ENCODE measurements around the gene NTRK3. TPM values are rescaled to one million over a fixed set of nuclear protein-coding genes. Genes with fewer than 3 reads are reported as not detected.

Gene NTRK3
- polyA plus RNA-seq, 1 donor (not counting 4 experiments of a cell fraction or from before 2014, with no cell fraction given) = not detected

DNA sequence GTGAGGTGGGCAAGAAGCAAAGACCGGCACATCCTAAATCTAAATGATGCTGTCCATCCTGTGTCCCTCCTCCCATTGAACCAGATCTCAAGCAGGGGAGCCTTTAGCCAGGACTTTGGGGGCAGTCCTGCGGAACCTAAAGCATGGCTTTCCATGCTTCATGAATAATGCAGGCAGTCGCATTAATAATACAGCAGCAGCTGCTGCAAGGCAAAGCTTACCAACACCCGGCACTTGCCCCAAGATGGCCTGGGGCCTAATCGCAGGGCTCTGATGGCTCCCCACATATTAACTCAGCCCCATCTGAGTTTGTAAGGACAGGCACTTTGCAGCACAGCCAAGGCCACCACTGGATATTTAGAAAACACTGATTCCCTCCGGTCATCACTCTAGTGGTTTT is 114.4 kb downstream of the NTRK3 start:
- dilution Hi-C loops (cut with MboI; ENCODE audit: extremely low pct_ligation_motif_present, low sequenced_read_pairs) = no loop called here
- no peaks in the 10 kb centered on the region for H3K27me3 ChIP-seq (ENCODE audit: control insufficient read depth, extremely low read depth, insufficient read depth, low read length)
- no peak for TF ChIP-seq EZH2 (IDR thresholded peaks at IDR 0.05; ENCODE audit: low read length)
- no peaks in the 10 kb centered on the region for H3K79me2 ChIP-seq (ENCODE audit: control insufficient read depth, insufficient read depth, low read length)
- no peaks in the 10 kb centered on the region for H4K20me1 ChIP-seq (ENCODE audit: control insufficient read depth, extremely low read depth, insufficient read depth, low read length)
- H3K4me1 ChIP-seq (ENCODE audit: control insufficient read depth, extremely low read depth, insufficient read depth, low read length) = no peaks in the 10 kb centered on the region
- no peaks in the 10 kb centered on the region for H3K9me3 ChIP-seq (ENCODE audit: control insufficient read depth, low read depth, low read length)
- H3K27ac ChIP-seq (ENCODE audit: control insufficient read depth, insufficient read depth, low read length) = no peak overlapping the region
- DNase-seq (ENCODE audit: low read depth, low spot score) (no peak), FAIRE-seq (no peak)
- H3K36me3 ChIP-seq (ENCODE audit: control insufficient read depth in 2 of 2, extremely low read depth in 1 of 2, insufficient read depth in 2 of 2, low read length in 2 of 2) = no peaks in the 10 kb centered on the region
- H3K9ac ChIP-seq (ENCODE audit: control insufficient read depth, extremely low read depth, insufficient read depth, low read length) = no peak overlapping the region
- no peak overlapping the region for H3K4me3 ChIP-seq (ENCODE audit: control insufficient read depth in 2 of 3, extremely low read depth in 1 of 3, insufficient read depth in 2 of 3, low read depth in 1 of 3, low read length in 3 of 3)
- no peaks in the 10 kb centered on the region for H3K9me1 ChIP-seq (ENCODE audit: control insufficient read depth, extremely low read depth, insufficient read depth, low read length)
- H2AFZ ChIP-seq (ENCODE audit: control insufficient read depth, low read length) = no peak overlapping the region
- H3K4me2 ChIP-seq (ENCODE audit: control insufficient read depth, extremely low read depth, insufficient read depth, low read depth, low read length) = no peak overlapping the region

DNA sequence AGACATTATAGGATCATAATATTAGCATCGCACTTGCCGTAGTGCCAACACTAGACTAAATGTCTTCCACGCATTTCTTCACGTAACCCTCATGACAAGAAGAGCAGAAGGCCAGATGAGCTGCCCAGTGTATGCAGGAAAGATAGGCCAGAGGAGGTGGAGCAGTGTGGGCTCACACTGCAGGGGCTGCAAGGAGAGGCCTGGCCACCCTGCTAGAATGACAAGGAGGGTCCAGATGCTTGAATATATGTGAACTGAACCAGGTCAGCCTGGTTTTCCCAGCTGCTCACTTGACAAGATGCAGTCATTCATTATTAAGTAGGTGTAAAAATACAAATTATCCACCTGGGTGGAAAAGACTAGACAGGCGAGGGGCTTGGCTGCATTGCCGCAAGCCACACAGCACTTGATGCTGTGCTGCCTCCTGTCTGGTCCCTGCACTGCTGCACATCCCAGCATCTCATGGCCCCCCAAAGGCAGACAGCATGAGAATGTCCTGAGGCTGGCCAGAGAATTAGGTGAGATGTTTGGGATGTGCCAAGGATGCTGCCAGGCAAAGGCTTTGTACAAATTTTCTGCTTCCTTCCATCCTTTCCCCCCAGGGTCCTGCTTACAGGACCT is 115.2 kb downstream of the NTRK3 start:
- Histone ChIP-seq H3K9ac (ENCODE audit: control insufficient read depth, extremely low read depth, insufficient read depth, low read length) (no peak overlapping the region), H3K36me3 (ENCODE audit: control insufficient read depth in 2 of 2, extremely low read depth in 1 of 2, insufficient read depth in 2 of 2, low read length in 2 of 2) (no peaks in the 10 kb centered on the region), H3K27me3 (ENCODE audit: control insufficient read depth, extremely low read depth, insufficient read depth, low read length) (no peaks in the 10 kb centered on the region), H3K9me1 (ENCODE audit: control insufficient read depth, extremely low read depth, insufficient read depth, low read length) (no peaks in the 10 kb centered on the region), H3K27ac (ENCODE audit: control insufficient read depth, insufficient read depth, low read length) (no peak overlapping the region), H3K79me2 (ENCODE audit: control insufficient read depth, insufficient read depth, low read length) (no peaks in the 10 kb centered on the region), H3K4me3 (ENCODE audit: control insufficient read depth in 2 of 3, extremely low read depth in 1 of 3, insufficient read depth in 2 of 3, low read depth in 1 of 3, low read length in 3 of 3) (no peak overlapping the region), H3K9me3 (ENCODE audit: control insufficient read depth, low read depth, low read length) (no peaks in the 10 kb centered on the region), H2AFZ (ENCODE audit: control insufficient read depth, low read length) (no peak overlapping the region), H3K4me2 (ENCODE audit: control insufficient read depth, extremely low read depth, insufficient read depth, low read depth, low read length) (no peak overlapping the region), H3K4me1 (ENCODE audit: control insufficient read depth, extremely low read depth, insufficient read depth, low read length) (no peaks in the 10 kb centered on the region), H4K20me1 (ENCODE audit: control insufficient read depth, extremely low read depth, insufficient read depth, low read length) (no peaks in the 10 kb centered on the region)
- TF ChIP-seq EZH2 (IDR thresholded peaks at IDR 0.05; ENCODE audit: low read length) = no peak
- TF ChIP-seq, protein P1, sequence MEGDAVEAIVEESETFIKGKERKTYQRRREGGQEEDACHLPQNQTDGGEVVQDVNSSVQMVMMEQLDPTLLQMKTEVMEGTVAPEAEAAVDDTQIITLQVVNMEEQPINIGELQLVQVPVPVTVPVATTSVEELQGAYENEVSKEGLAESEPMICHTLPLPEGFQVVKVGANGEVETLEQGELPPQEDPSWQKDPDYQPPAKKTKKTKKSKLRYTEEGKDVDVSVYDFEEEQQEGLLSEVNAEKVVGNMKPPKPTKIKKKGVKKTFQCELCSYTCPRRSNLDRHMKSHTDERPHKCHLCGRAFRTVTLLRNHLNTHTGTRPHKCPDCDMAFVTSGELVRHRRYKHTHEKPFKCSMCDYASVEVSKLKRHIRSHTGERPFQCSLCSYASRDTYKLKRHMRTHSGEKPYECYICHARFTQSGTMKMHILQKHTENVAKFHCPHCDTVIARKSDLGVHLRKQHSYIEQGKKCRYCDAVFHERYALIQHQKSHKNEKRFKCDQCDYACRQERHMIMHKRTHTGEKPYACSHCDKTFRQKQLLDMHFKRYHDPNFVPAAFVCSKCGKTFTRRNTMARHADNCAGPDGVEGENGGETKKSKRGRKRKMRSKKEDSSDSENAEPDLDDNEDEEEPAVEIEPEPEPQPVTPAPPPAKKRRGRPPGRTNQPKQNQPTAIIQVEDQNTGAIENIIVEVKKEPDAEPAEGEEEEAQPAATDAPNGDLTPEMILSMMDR (optimal IDR thresholded peaks at IDR 0.05 in 1 of 3, IDR thresholded peaks at IDR 0.05 in 1 of 3, conservative IDR thresholded peaks at IDR 0.05 in 1 of 3; ENCODE audit: extremely low read depth in 1 of 3, insufficient read depth in 2 of 3, low read length in 3 of 3) = no peak
- dilution Hi-C loops (cut with MboI; ENCODE audit: extremely low pct_ligation_motif_present, low sequenced_read_pairs) = no loop called here
- DNase-seq (ENCODE audit: low read depth, low spot score) = no peak
- no peak for FAIRE-seq

DNA sequence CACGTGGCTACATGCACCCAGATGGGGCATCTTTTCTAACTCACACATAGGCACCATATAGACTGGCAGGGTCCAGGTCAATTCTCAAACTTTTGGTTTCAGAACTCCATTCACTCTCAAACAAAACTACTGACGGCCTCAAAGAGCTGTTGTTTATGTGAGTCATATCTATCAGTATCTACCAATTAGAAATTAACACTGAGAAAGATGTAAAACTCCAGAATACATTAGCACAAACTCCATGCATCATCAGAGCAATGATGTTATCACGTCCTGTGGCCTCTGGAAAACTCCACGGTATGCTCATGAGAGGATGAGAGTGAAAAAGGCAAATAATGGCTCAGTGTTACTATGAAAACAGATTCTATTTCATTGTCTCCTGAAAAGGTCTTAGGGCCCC is 116.1 kb downstream of the NTRK3 start:
- no peaks in the 10 kb centered on the region for H3K79me2 ChIP-seq (ENCODE audit: control insufficient read depth, insufficient read depth, low read length)
- no peak overlapping the region for H3K27ac ChIP-seq (ENCODE audit: control insufficient read depth, insufficient read depth, low read length)
- no peak overlapping the region for H2AFZ ChIP-seq (ENCODE audit: control insufficient read depth, low read length)
- FAIRE-seq (no peak), DNase-seq (ENCODE audit: low read depth, low spot score) (no peak)
- no peak overlapping the region for H3K9ac ChIP-seq (ENCODE audit: control insufficient read depth, extremely low read depth, insufficient read depth, low read length)
- no peaks in the 10 kb centered on the region for H3K36me3 ChIP-seq (ENCODE audit: control insufficient read depth in 2 of 2, extremely low read depth in 1 of 2, insufficient read depth in 2 of 2, low read length in 2 of 2)
- H3K9me1 ChIP-seq (ENCODE audit: control insufficient read depth, extremely low read depth, insufficient read depth, low read length) = no peaks in the 10 kb centered on the region
- dilution Hi-C loops (cut with MboI; ENCODE audit: extremely low pct_ligation_motif_present, low sequenced_read_pairs) = no loop called here
- TF ChIP-seq, protein P1 (optimal IDR thresholded peaks at IDR 0.05 in 1 of 3, IDR thresholded peaks at IDR 0.05 in 1 of 3, conservative IDR thresholded peaks at IDR 0.05 in 1 of 3; ENCODE audit: extremely low read depth in 1 of 3, insufficient read depth in 2 of 3, low read length in 3 of 3) = no peak
- TF ChIP-seq EZH2 (IDR thresholded peaks at IDR 0.05; ENCODE audit: low read length) = no peak
- H3K4me1 ChIP-seq (ENCODE audit: control insufficient read depth, extremely low read depth, insufficient read depth, low read length) = no peaks in the 10 kb centered on the region
- no peaks in the 10 kb centered on the region for H4K20me1 ChIP-seq (ENCODE audit: control insufficient read depth, extremely low read depth, insufficient read depth, low read length)
- H3K9me3 ChIP-seq (ENCODE audit: control insufficient read depth, low read depth, low read length) = no peaks in the 10 kb centered on the region
- no peak overlapping the region for H3K4me3 ChIP-seq (ENCODE audit: control insufficient read depth in 2 of 3, extremely low read depth in 1 of 3, insufficient read depth in 2 of 3, low read depth in 1 of 3, low read length in 3 of 3)
- no peak overlapping the region for H3K4me2 ChIP-seq (ENCODE audit: control insufficient read depth, extremely low read depth, insufficient read depth, low read depth, low read length)
- no peaks in the 10 kb centered on the region for H3K27me3 ChIP-seq (ENCODE audit: control insufficient read depth, extremely low read depth, insufficient read depth, low read length)
